HEK293 (cell line): Measurements from ENCODE around the gene UCP2.

Experiments used
- YY1 ChIP-seq: fragments of 450-650 bp; formaldehyde crosslinking; IDR thresholded peaks from 2 replicates; pipeline ENCODE4 v1.5.1; 2018; ENCODE audit warnings: missing biosample characterization, missing genetic modification characterization
- ZFHX2 ChIP-seq: fragments of 450-650 bp; formaldehyde crosslinking; conservative IDR thresholded peaks from 2 replicates; pipeline ENCODE4 v1.5.1; 2016; ENCODE audit warnings: missing biosample characterization, missing genetic modification characterization
- TF ChIP-seq, protein P1 (sequence below): fragments of 450-650 bp; formaldehyde crosslinking; IDR thresholded peaks from 2 replicates; pipeline ENCODE4 v1.5.1; 2016; ENCODE audit warnings: missing biosample characterization, missing genetic modification characterization

DNA sequence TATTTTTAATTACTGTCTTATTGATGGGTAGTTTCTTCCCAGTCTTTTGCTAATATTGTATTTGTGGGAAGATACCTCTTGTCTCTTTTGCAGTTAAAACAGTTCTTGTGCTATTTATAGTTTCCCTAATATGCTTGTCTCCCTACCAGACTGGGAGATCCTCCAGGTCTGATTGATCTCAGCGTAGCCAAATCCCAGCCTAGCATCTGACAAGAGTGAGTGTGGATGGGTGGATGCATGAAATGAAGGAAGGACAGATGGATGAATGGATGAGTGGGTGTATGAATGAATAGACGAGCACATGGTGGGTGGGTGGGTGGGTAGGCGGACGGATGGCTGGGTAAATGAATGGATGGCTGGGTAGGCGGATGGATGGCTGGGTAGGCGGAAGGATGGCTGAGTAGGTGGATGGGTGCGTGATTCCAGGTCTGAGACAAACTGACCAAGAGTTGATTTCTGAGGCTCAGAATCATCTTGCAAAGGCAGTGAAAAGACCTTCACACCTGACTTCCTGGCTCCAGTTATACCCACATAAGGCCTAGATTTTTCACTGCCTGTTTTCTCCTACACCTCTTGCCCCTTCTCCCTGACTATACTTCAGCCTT, 20.4 kb downstream of the UCP2 start:
- TF ChIP-seq, protein P1, sequence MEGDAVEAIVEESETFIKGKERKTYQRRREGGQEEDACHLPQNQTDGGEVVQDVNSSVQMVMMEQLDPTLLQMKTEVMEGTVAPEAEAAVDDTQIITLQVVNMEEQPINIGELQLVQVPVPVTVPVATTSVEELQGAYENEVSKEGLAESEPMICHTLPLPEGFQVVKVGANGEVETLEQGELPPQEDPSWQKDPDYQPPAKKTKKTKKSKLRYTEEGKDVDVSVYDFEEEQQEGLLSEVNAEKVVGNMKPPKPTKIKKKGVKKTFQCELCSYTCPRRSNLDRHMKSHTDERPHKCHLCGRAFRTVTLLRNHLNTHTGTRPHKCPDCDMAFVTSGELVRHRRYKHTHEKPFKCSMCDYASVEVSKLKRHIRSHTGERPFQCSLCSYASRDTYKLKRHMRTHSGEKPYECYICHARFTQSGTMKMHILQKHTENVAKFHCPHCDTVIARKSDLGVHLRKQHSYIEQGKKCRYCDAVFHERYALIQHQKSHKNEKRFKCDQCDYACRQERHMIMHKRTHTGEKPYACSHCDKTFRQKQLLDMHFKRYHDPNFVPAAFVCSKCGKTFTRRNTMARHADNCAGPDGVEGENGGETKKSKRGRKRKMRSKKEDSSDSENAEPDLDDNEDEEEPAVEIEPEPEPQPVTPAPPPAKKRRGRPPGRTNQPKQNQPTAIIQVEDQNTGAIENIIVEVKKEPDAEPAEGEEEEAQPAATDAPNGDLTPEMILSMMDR (tag by site-specific recombination), result no peak
- TF ChIP-seq YY1, result no peak
- peak; percentile 72 for TF ChIP-seq ZFHX2 (tag by site-specific recombination)
